CMK (cell line): Measurements from ENCODE around the gene FTCD.

Experiments
- DNase-seq: peaks from one replicate; pipeline ENCODE4 v3.0.0-alpha.2; 2010; ENCODE audit warnings: low read depth

The FTCD gene

DNA sequence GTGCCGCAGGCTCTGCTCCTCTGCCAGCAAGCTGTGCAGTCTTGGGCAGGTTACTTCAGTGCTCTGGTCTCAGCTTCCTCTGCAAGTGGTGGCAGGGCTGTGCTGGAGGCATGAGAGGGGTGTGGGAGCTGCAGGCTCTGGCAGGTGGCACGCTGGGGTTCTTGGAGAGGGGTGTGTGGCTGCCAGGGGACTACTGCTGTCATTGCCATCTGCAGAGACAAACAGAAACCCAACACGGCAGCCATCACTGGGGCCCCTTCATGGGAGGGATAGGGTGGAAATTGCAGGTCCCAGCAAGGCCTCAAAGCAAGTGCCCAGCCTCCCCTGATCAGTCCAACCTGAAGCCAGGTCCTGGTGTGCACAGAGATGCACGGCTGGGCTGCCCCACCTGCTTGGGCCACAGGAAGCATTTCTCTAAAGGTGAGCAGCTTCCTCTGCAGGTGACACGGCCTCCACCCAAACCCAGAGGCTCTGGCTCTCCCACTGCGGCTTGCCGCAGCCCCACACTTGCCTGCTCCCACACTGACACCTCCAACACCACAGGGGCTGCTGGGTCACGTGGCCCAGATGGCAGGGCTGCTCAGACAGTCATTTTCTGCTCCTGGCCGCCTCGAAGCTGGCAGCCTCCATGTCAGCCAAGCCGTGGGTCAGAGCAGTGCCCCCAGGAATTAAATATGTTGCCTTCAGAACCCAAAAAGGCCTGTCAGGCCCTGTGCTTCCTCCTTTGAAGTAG, 61.5 kb downstream of the FTCD start:
- no peak for DNase-seq

DNA sequence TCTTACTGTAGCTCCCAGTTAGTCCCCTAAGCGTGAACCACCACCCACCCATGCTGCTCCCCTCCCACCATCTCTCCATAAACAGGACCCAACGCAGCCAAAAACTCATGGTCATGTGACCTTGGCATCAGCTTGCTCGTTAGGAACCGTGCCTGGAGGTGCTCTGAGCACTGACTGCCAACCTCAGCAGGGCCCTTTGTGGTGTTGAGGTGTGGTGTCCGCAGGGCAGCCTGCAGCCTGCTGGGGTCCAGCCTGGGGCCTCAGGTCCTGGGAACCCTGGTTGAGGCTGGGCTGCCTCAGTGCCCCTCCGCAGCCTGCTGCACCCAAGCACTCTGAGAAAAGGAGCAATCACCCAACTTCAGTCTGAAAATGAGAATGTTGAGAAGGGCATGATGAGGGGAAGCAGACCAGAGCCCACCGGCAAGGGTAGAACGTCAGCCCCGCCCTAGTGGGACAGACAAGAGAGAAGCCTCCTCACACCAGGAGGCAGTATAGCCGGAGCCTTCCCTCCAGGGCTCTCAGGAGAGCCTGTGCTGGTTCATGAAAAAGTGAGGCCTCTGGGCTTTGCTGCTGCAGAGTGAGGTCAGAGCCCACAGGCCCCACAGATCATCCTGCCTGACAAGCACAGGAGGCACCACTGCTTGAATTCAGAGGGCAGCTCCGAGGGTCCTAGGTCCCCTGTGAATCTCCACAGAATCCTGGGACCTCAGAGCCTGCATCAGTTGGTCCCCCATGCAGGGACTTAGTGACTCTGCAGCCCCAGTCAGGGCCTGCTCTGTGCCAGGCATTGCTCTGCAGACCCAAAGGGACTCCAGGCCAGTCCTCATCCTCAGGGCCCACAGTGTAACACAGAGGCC, 62.3 kb downstream of the FTCD start:
- DNase-seq: no peak

DNA sequence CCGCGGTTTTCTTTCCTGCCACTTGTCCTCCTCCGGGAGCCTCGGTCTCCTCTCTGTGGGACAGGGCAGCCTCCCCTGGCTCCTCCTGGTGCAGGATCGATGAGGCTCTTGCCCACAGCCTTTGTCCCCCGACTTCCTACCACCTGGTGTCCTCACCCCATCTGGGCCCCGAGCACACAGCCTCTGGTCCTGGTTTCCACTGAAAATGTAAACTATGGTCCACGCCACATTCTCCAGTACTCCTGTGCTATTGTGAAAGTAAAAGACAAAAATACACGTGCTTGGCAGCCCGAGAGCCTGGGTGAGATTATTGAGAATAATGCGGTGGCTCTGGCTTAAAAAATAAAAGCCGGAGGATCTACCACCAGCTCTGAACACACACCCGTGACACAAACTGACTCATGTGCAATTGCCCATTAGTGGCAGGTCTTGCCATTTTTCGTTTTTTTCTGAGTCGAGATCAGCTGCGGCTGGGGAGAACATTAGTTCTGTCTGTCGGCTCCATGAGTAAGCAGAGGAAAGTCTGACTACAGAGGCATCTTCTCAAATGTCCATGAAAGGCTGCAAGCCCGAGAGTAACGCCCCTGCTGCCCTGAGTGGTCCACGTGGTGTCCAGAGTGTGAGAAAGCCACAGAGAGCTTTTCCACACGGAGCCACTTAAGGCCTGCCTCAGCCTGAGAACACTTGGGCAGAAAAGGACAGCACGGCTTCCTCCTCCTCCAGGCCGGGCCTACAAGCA, 63.2 kb downstream of the FTCD start:
- DNase-seq: no peak

DNA sequence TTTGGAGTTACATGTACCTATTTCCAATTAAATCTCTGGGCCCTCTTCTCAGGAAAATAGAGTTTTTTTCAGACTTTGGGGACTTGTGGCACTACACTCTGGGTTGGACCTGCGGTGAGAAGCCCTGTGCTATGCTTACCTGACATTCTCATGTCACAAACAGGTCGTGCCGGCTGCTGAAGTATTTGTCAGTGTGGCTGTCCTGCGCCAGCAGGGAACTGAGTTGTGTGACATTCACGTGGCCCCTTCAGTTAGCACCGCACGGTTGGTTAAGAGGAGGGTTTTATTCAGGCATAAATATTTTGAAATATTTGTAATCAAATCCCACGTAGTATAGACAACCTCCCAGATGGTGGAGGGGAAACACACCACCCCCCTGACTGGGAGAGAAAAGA, 63.8 kb downstream of the FTCD start:
- no peak for DNase-seq

DNA sequence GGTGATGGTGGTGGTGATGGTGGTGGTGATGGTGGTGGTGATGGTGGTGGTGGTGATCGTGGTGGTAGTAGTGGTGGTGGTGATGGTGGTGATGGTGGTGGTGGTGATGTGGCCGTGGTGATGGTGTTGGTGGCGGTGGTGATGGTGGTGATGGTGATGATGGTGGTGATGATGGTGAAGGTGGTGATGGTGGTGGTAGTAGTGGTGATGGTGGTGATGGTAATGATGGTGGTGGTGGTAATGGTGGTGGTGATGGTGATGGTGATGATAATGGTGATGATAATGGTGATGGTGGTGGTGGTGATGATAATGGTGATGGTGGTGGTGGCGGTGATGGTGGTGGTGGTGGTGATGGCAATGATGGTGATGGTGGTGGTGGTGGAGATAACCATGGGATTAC, 64.3 kb downstream of the FTCD start:
- DNase-seq: no peak

DNA sequence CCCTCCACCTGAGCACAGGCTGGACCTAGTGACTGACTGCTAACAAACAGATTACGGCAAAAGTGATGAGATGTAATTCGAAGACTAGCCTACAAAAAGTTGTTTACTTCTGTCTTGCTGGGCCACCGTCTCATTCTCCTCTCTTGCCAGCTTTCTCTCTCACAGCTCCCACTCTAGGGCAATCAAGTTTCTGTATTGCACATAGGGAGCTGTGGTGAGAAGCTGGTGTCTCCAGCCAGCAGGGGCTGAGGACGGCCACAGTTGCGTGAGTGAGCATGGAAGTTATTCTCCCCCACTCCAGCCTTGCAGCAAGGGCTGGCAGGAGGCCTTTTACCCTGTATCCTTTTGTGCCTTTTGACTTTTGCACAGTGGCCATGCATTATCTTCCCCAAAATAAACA, 66.1 kb downstream of the FTCD start:
- no peak for DNase-seq

DNA sequence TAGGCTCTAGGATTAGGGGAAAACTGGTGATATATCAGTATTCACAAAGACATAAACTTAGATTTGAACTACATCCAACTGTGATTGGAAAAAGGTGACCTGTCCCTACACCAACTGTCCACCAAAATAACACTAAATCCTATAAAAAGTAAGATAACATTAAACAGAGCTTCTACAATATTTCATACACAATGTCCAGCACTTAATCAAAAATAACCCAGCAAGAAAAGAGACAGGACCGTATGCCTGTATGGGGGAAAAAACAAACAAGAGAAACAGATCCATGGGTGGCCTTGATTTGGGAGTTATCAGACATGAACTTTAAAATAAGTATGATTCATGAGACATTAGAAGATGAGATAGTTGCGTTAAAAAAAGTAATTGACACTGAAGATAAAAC, 67.2 kb downstream of the FTCD start:
- DNase-seq: no peak

DNA sequence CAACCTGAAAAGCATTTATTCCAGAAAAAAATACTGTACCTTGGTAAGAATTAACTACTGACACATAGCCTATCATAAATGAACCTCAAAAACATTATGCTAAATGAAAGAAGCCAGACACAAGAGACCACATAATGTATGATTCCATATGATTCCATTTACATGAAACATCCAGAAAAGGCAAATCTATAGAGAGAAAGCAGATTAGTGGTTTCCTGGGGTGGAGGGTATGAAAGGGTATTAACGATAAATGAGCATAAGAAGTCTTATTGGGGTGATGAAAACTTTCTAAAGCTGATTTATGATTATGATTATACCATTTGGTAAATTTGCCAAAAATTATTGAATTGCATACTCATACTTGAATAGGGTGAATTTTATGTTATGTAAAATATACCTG, 67.7 kb downstream of the FTCD start:
- no peak for DNase-seq
